Heart left ventricle (tissue), 13 donors: ENCODE data around the gene CFAP54.

Experiments used
- CTCF ChIP-seq, 12 donors: fragments of 200-600 bp; sonication (generic) in 4 of 12; IDR thresholded peaks; one replicate each; pipeline versions ENCODE4 v1.5.0 to v1.8.0; 2018 to 2022; ENCODE audit warnings: antibody characterized with exemption in 12 of 12, mild to moderate bottlenecking in 5 of 12
- POLR2A ChIP-seq, 2 donors: fragments of 450-650 bp; IDR thresholded peaks; one replicate each; pipeline ENCODE4 v1.6.1; 2017; ENCODE audit warnings: antibody characterized with exemption in 2 of 2, mild to moderate bottlenecking in 2 of 2, moderate library complexity in 2 of 2
- donor health status: ischemic (EF 13 %, LVEDD 7.1; RV severe dilation, severe dysfunction).
- donor health status: DM: no; HTN: yes; CAD: no.
- donor health status: DM: no; HTN: no; CAD: no.
- donor health status: ischemic (EF 25% LVEDD 6.9; RV normal size, moderate dysfunction).
- donor health status: ischemic (EF 25% LVEDD 5.7; RV mildly dilated, moderate dysfunction).
- donor health status: ischemic (EF 35%, LVEDD 5.7; RV mildly dilated, moderate dysfunction).
- donor health status: nonischemic (EF 11% LVEDD 7.7; RV severe dilation, severe dysfunction).
- donor health status: DM: yes; HTN: yes; CAD: no.
- donor health status: PGD.
- donor health status: ischemic (EF 29% LVEDD 5.4; RV normal size, mild dysfunction).
- donor health status: nonischemic (EF 23%, LVEDD 6.1; RV moderate dilation, normal function).

- no peak for TF ChIP-seq CTCF (IDR thresholded peaks at IDR 0.05)
- no peak for TF ChIP-seq POLR2A (IDR thresholded peaks at IDR 0.05)
Measured at GRCh38 chr12:96623155-96623554, 133.8 kb downstream of the CFAP54 start.
